GM23338 (cell line): ENCODE results near the gene SETBP1. TPM values are rescaled to one million over a fixed set of nuclear protein-coding genes. Genes with fewer than 3 reads are reported as not detected.

ENCODE experiments used
- ATAC-seq: fragments of 200-7000 bp; cut with Tn5 transposase; 3 replicates; pipeline ENCODE4 v1.9.1; 2020
- DNase-seq: peaks from one replicate; pipeline ENCODE4 v3.0.0-alpha.2; 2015; ENCODE audit warnings: low spot score
- H2AFZ ChIP-seq: fragments of 200-600 bp; sonication (generic); 2 replicates; pipeline ENCODE4 v1.8.0; 2016; ENCODE audit warnings: antibody characterized with exemption, mild to moderate bottlenecking, moderate library complexity
- H3F3A ChIP-seq: fragments of 200-600 bp; sonication (generic); replicated peaks from 2 replicates; pipeline ENCODE4 v1.8.0; 2017; ENCODE audit warnings: antibody characterized with exemption, mixed run types, low read depth
- H3K27ac ChIP-seq: fragments of 200-600 bp; sonication (generic); 2 replicates; pipeline ENCODE4 v1.6.1; 2016; ENCODE audit warnings: low read depth
- H3K27me3 ChIP-seq: fragments of 200-600 bp; sonication (generic); 2 replicates; pipeline ENCODE4 v1.8.0; 2016; ENCODE audit warnings: mild to moderate bottlenecking, mixed run types, moderate library complexity; ENCODE audit not compliant: insufficient read depth
- H3K36me3 ChIP-seq: fragments of 200-600 bp; sonication (generic); 2 replicates; pipeline ENCODE4 v1.8.0; 2016; ENCODE audit warnings: mild to moderate bottlenecking; ENCODE audit not compliant: insufficient read depth
- H3K4me1 ChIP-seq: fragments of 200-600 bp; sonication (generic); 2 replicates; pipeline ENCODE4 v1.8.0; 2016; ENCODE audit warnings: mild to moderate bottlenecking, moderate library complexity; ENCODE audit not compliant: insufficient read depth
- H3K4me2 ChIP-seq: fragments of 200-600 bp; sonication (generic); 2 replicates; pipeline ENCODE4 v1.7.1; 2017; ENCODE audit warnings: mixed run types
- H3K4me3 ChIP-seq: fragments of 200-600 bp; sonication (generic); 2 replicates; pipeline ENCODE4 v1.6.1; 2016; ENCODE audit warnings: mixed run types
- H3K79me2 ChIP-seq: fragments of 200-600 bp; sonication (generic); replicated peaks from 2 replicates; pipeline ENCODE4 v1.8.0; 2017; ENCODE audit warnings: mild to moderate bottlenecking; ENCODE audit not compliant: insufficient read depth
- H3K9me2 ChIP-seq: fragments of 200-600 bp; sonication (generic); 2 replicates; pipeline ENCODE4 v1.8.0; 2017; ENCODE audit not compliant: insufficient read depth
- H4K20me1 ChIP-seq: fragments of 200-600 bp; sonication (generic); replicated peaks from 2 replicates; pipeline ENCODE4 v1.8.0; 2017; ENCODE audit warnings: mild to moderate bottlenecking; ENCODE audit not compliant: insufficient read depth
- H3K27ac Mint-ChIP-seq: 2 replicates; pipeline ENCODE4 v1.8.0; 2020; ENCODE audit warnings: inconsistent platforms, mild to moderate bottlenecking, moderate library complexity, mixed read lengths
- H3K27me3 Mint-ChIP-seq: 3 replicates; pipeline ENCODE4 v1.8.0; 2022; ENCODE audit warnings: low read depth, mild to moderate bottlenecking, moderate library complexity, mixed read lengths, inconsistent platforms; ENCODE audit not compliant: insufficient read depth, poor library complexity
- H3K36me3 Mint-ChIP-seq: 3 replicates; pipeline ENCODE4 v1.8.0; 2021; ENCODE audit warnings: low read depth, mild to moderate bottlenecking, inconsistent platforms, moderate library complexity, mixed read lengths
- H3K4me1 Mint-ChIP-seq: 3 replicates; pipeline ENCODE4 v1.8.0; 2020; ENCODE audit warnings: mild to moderate bottlenecking, inconsistent platforms, mixed read lengths
- H3K4me3 Mint-ChIP-seq: 3 replicates; pipeline ENCODE4 v1.8.0; 2021; ENCODE audit warnings: moderate library complexity, mild to moderate bottlenecking, inconsistent platforms, mixed read lengths
- H3K9me3 Mint-ChIP-seq: 3 replicates; pipeline ENCODE4 v1.8.0; 2020; ENCODE audit warnings: moderate library complexity, mild to moderate bottlenecking, inconsistent platforms, mixed read lengths
- CTCF ChIP-seq, 2 experiments: fragments of 200-600 bp in 1 of 2; sonication (generic) in 1 of 2; conservative IDR thresholded peaks; 2 replicates each; pipeline versions ENCODE4 v1.5.1 to v1.6.1; 2016 to 2017; ENCODE audit warnings: antibody characterized with exemption in 2 of 2, low read depth in 2 of 2, mild to moderate bottlenecking in 2 of 2, moderate library complexity in 1 of 2
- EZH2 ChIP-seq: fragments of 200-600 bp; sonication (generic); IDR thresholded peaks from one replicate; pipeline ENCODE4 v1.8.0; 2017; ENCODE audit warnings: antibody characterized with exemption, mild to moderate bottlenecking, low read depth; ENCODE audit not compliant: unreplicated experiment
- JUNB ChIP-seq: IDR thresholded peaks from one replicate; pipeline ENCODE4 v1.6.1; 2016; ENCODE audit warnings: antibody characterized with exemption; ENCODE audit not compliant: unreplicated experiment
- NANOG ChIP-seq: IDR thresholded peaks from 2 replicates; pipeline ENCODE4 v1.6.1; 2016; ENCODE audit warnings: antibody characterized with exemption, borderline replicate concordance
- REST ChIP-seq: IDR thresholded peaks from one replicate; pipeline ENCODE4 v1.6.1; 2018; ENCODE audit warnings: antibody characterized with exemption; ENCODE audit not compliant: unreplicated experiment
- STAT1 ChIP-seq: IDR thresholded peaks from one replicate; pipeline ENCODE4 v1.6.1; 2016; ENCODE audit warnings: antibody characterized with exemption; ENCODE audit not compliant: unreplicated experiment
- ZNF114 ChIP-seq: fragments of 250-450 bp; sonication (Bioruptor Pico); IDR thresholded peaks from 2 replicates; pipeline ENCODE4 v1.5.0; 2020; ENCODE audit warnings: mild to moderate bottlenecking, moderate library complexity
- ZNF331 ChIP-seq: fragments of 250-450 bp; sonication (Bioruptor Pico); IDR thresholded peaks from 2 replicates; pipeline ENCODE4 v1.5.0; 2020; ENCODE audit warnings: low read depth, mild to moderate bottlenecking, moderate library complexity
- polyA plus RNA-seq: library from polyadenylated mRNA; unstranded; fragments of >200 nt; fragmentation: Nextera tagmentation; extraction: Ambion mirVana; gene quantifications from 2 replicates; pipeline ENCODE4 v1.2.1, GENCODE V29; 2016
- total RNA-seq: library from RNA; depleted of rRNA; stranded (reverse); fragments of >200 nt; shearing (Covaris generic); gene quantifications from 2 replicates; pipeline ENCODE4 v1.2.3, GENCODE V29; 2014
- TF ChIP-seq, protein P1 (sequence below): fragments of 250-450 bp; sonication (Bioruptor Pico); IDR thresholded peaks from 2 replicates; pipeline ENCODE4 v1.5.0; 2020; ENCODE audit warnings: mild to moderate bottlenecking, moderate library complexity
- TF ChIP-seq, protein P2 (sequence below): IDR thresholded peaks from 2 replicates; pipeline ENCODE4 v1.6.1; 2016; ENCODE audit warnings: antibody characterized with exemption

SETBP1 gene
- total and polyA plus RNA-seq, 2 experiments from 2014 or later, result 1.6 to 5.5 TPM

GRCh38 chr18:44812426-44812825 is 131.7 kb downstream of the SETBP1 start:
- Mint-ChIP-seq H3K36me3 (no peaks in the 10 kb centered on the region), H3K4me1 (peaks cover 46% of the 10 kb centered on the region), H3K27me3 (peaks cover 7% of the 10 kb centered on the region), H3K9me3 (no peaks in the 10 kb centered on the region), H3K4me3 (no peak overlapping the region), H3K27ac (no peak overlapping the region)
- H3K4me1 ChIP-seq, result peaks cover 11% of the 10 kb centered on the region; the same call in 1 of the 2 replicates
- H3K36me3 ChIP-seq, result no peaks in the 10 kb centered on the region
- H3K79me2 ChIP-seq, result no peaks in the 10 kb centered on the region
- H4K20me1 ChIP-seq, result no peaks in the 10 kb centered on the region
- H3K9me2 ChIP-seq, result 0 out of 2 replicates have a peak, but pooled peaks cover 10% of the 10 kb centered on the region
- no peaks in the 10 kb centered on the region for H3K27me3 ChIP-seq
- no peak overlapping the region for H2AFZ ChIP-seq
- no peak overlapping the region for H3K4me3 ChIP-seq
- TF ChIP-seq ZNF114, result no peak
- ATAC-seq, result no peak
- no peak for DNase-seq
- H3K27ac ChIP-seq, result no peak overlapping the region
- no peak overlapping the region for H3K4me2 ChIP-seq
- H3F3A ChIP-seq, result no peaks in the 10 kb centered on the region

GRCh38 chr18:44813586-44813985 is 132.9 kb downstream of the SETBP1 start:
- H3K4me3 Mint-ChIP-seq, result no peak overlapping the region
- H3K9me3 Mint-ChIP-seq, result no peaks in the 10 kb centered on the region
- Histone ChIP-seq H3K9me2 (0 out of 2 replicates have a peak, but pooled peaks cover 10% of the 10 kb centered on the region), H3K4me3 (no peak overlapping the region), H2AFZ (no peak overlapping the region), H3K27me3 (no peaks in the 10 kb centered on the region), H3F3A (no peaks in the 10 kb centered on the region), H3K27ac (no peak overlapping the region), H3K36me3 (no peaks in the 10 kb centered on the region), H4K20me1 (no peaks in the 10 kb centered on the region), H3K79me2 (no peaks in the 10 kb centered on the region), H3K4me2 (no peak overlapping the region), H3K4me1 (peaks cover 11% of the 10 kb centered on the region; the same call in 1 of the 2 replicates)
- no peak overlapping the region for H3K27ac Mint-ChIP-seq
- H3K4me1 Mint-ChIP-seq, result peaks cover 45% of the 10 kb centered on the region
- no peaks in the 10 kb centered on the region for H3K36me3 Mint-ChIP-seq
- ATAC-seq (no peak), DNase-seq (no peak)
- H3K27me3 Mint-ChIP-seq, result peaks cover 7% of the 10 kb centered on the region
- TF ChIP-seq CTCF (conservative IDR thresholded peaks at IDR 0.05; ENCODE audit: low read depth in 2 of 2) (no peak), STAT1 (no peak), EZH2 (no peak), JUNB (no peak), NANOG (no peak), REST (no peak), ZNF114 (no peak), ZNF331 (no peak)
- TF ChIP-seq, protein P1, sequence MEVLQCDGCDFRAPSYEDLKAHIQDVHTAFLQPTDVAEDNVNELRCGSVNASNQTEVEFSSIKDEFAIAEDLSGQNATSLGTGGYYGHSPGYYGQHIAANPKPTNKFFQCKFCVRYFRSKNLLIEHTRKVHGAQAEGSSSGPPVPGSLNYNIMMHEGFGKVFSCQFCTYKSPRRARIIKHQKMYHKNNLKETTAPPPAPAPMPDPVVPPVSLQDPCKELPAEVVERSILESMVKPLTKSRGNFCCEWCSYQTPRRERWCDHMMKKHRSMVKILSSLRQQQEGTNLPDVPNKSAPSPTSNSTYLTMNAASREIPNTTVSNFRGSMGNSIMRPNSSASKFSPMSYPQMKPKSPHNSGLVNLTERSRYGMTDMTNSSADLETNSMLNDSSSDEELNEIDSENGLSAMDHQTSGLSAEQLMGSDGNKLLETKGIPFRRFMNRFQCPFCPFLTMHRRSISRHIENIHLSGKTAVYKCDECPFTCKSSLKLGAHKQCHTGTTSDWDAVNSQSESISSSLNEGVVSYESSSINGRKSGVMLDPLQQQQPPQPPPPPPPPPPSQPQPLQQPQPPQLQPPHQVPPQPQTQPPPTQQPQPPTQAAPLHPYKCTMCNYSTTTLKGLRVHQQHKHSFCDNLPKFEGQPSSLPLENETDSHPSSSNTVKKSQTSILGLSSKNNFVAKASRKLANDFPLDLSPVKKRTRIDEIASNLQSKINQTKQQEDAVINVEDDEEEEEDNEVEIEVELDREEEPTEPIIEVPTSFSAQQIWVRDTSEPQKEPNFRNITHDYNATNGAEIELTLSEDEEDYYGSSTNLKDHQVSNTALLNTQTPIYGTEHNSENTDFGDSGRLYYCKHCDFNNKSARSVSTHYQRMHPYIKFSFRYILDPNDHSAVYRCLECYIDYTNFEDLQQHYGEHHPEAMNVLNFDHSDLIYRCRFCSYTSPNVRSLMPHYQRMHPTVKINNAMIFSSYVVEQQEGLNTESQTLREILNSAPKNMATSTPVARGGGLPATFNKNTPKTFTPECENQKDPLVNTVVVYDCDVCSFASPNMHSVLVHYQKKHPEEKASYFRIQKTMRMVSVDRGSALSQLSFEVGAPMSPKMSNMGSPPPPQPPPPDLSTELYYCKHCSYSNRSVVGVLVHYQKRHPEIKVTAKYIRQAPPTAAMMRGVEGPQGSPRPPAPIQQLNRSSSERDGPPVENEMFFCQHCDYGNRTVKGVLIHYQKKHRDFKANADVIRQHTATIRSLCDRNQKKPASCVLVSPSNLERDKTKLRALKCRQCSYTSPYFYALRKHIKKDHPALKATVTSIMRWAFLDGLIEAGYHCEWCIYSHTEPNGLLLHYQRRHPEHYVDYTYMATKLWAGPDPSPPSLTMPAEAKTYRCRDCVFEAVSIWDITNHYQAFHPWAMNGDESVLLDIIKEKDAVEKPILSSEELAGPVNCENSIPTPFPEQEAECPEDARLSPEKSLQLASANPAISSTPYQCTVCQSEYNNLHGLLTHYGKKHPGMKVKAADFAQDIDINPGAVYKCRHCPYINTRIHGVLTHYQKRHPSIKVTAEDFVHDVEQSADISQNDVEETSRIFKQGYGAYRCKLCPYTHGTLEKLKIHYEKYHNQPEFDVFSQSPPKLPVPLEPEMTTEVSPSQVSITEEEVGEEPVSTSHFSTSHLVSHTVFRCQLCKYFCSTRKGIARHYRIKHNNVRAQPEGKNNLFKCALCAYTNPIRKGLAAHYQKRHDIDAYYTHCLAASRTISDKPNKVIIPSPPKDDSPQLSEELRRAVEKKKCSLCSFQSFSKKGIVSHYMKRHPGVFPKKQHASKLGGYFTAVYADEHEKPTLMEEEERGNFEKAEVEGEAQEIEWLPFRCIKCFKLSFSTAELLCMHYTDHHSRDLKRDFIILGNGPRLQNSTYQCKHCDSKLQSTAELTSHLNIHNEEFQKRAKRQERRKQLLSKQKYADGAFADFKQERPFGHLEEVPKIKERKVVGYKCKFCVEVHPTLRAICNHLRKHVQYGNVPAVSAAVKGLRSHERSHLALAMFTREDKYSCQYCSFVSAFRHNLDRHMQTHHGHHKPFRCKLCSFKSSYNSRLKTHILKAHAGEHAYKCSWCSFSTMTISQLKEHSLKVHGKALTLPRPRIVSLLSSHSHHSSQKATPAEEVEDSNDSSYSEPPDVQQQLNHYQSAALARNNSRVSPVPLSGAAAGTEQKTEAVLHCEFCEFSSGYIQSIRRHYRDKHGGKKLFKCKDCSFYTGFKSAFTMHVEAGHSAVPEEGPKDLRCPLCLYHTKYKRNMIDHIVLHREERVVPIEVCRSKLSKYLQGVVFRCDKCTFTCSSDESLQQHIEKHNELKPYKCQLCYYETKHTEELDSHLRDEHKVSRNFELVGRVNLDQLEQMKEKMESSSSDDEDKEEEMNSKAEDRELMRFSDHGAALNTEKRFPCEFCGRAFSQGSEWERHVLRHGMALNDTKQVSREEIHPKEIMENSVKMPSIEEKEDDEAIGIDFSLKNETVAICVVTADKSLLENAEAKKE (CRISPR knock-in tag), result no peak
- TF ChIP-seq, protein P2, sequence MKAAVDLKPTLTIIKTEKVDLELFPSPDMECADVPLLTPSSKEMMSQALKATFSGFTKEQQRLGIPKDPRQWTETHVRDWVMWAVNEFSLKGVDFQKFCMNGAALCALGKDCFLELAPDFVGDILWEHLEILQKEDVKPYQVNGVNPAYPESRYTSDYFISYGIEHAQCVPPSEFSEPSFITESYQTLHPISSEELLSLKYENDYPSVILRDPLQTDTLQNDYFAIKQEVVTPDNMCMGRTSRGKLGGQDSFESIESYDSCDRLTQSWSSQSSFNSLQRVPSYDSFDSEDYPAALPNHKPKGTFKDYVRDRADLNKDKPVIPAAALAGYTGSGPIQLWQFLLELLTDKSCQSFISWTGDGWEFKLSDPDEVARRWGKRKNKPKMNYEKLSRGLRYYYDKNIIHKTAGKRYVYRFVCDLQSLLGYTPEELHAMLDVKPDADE, result no peak
